Measurements from ENCODE around the gene UBE2K. TPM values are rescaled to one million over a fixed set of nuclear protein-coding genes. Genes with fewer than 3 reads are reported as not detected.
A peak's percentile ranks its signal among the peaks of the same experiment; 100 is the strongest.

The UBE2K gene
- total and polyA plus RNA-seq, 2 of the 13 experiments (the other 11 are each of a cell fraction or from before 2014, with no cell fraction given), result 36.2 to 81.0 TPM

DNA sequence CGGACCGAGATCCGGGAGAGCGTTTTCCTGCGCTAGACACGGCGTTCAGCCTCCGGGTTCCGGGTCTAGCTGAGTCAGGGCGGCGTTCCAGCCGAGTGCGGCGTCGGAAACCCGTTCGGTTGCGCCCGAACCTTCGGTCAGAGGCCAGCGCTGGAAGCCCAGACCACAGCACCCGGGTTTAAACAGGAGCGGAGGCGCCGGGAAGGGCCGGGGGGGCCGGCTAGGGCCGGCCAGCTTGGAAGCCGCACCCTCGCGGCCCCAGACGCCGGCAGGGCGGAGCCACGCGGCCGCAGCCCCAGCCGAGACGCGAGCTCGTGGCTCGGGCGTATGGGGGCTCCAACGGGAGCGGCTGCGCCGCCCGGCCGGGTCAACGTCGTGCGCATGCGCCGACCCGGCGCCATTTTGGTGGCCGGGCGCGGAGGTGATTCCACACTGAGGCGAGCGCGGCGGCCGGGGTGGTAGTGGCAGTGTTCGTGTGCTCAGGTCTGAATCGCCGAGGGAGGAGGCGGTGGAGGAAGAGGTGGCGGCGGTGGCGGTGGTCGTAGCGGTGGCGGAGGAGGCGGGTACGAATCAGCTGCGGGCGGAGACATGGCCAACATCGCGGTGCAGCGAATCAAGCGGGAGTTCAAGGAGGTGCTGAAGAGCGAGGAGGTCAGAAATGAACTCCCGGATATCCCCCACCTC lies at the start of gene UBE2K (continued):
- TF ChIP-seq, protein P1, sequence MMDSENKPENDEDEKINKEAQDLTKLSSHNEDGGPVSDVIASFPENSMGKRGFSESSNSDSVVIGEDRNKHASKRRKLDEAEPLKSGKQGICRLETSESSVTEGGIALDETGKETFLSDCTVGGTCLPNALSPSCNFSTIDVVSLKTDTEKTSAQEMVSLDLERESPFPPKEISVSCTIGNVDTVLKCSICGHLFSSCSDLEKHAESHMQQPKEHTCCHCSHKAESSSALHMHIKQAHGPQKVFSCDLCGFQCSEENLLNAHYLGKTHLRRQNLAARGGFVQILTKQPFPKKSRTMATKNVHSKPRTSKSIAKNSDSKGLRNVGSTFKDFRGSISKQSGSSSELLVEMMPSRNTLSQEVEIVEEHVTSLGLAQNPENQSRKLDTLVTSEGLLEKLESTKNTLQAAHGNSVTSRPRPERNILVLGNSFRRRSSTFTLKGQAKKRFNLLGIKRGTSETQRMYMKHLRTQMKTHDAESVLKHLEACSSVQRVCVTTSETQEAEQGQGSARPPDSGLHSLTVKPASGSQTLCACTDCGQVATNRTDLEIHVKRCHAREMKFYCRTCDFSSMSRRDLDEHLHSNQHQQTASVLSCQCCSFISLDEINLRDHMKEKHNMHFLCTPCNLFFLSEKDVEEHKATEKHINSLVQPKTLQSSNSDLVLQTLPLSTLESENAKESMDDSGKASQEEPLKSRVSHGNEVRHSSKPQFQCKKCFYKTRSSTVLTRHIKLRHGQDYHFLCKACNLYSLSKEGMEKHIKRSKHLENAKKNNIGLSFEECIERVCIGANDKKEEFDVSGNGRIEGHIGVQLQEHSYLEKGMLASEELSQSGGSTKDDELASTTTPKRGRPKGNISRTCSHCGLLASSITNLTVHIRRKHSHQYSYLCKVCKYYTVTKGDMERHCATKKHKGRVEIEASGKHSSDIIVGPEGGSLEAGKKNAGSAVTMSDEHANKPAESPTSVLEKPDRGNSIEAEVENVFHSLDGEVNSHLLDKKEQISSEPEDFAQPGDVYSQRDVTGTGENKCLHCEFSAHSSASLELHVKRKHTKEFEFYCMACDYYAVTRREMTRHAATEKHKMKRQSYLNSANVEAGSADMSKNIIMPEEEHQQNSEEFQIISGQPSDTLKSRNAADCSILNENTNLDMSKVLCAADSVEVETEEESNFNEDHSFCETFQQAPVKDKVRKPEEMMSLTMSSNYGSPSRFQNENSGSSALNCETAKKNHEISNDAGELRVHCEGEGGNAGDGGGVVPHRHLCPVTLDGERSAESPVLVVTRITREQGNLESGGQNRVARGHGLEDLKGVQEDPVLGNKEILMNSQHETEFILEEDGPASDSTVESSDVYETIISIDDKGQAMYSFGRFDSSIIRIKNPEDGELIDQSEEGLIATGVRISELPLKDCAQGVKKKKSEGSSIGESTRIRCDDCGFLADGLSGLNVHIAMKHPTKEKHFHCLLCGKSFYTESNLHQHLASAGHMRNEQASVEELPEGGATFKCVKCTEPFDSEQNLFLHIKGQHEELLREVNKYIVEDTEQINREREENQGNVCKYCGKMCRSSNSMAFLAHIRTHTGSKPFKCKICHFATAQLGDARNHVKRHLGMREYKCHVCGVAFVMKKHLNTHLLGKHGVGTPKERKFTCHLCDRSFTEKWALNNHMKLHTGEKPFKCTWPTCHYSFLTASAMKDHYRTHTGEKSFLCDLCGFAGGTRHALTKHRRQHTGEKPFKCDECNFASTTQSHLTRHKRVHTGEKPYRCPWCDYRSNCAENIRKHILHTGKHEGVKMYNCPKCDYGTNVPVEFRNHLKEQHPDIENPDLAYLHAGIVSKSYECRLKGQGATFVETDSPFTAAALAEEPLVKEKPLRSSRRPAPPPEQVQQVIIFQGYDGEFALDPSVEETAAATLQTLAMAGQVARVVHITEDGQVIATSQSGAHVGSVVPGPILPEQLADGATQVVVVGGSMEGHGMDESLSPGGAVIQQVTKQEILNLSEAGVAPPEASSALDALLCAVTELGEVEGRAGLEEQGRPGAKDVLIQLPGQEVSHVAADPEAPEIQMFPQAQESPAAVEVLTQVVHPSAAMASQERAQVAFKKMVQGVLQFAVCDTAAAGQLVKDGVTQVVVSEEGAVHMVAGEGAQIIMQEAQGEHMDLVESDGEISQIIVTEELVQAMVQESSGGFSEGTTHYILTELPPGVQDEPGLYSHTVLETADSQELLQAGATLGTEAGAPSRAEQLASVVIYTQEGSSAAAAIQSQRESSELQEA (CRISPR knock-in tag; IDR thresholded peaks at IDR 0.05; ENCODE audit: not compliant biosample characterization), result no peak
- TF ChIP-seq ZNF558 (CRISPR knock-in tag; IDR thresholded peaks at IDR 0.05; ENCODE audit: borderline replicate concordance) (no peak), IRF2 (CRISPR knock-in tag; IDR thresholded peaks at IDR 0.05) (peak; percentile 12; the same call in 1 of the 2 replicates), ETV5 (CRISPR knock-in tag; IDR thresholded peaks at IDR 0.05; ENCODE audit: borderline replicate concordance) (0 out of 2 replicates have a peak, but pooled peaks have one; percentile 10), FOXK2 (IDR thresholded peaks at IDR 0.05) (no peak), HNRNPLL (IDR thresholded peaks at IDR 0.05; ENCODE audit: low read depth, low read length, poor library complexity, severe bottlenecking) (peak; percentile 85)
- TF ChIP-seq, protein P2, sequence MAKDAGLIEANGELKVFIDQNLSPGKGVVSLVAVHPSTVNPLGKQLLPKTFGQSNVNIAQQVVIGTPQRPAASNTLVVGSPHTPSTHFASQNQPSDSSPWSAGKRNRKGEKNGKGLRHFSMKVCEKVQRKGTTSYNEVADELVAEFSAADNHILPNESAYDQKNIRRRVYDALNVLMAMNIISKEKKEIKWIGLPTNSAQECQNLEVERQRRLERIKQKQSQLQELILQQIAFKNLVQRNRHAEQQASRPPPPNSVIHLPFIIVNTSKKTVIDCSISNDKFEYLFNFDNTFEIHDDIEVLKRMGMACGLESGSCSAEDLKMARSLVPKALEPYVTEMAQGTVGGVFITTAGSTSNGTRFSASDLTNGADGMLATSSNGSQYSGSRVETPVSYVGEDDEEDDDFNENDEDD (CRISPR knock-in tag; IDR thresholded peaks at IDR 0.05; ENCODE audit: borderline replicate concordance), result no peak
- TF ChIP-seq, protein P3, sequence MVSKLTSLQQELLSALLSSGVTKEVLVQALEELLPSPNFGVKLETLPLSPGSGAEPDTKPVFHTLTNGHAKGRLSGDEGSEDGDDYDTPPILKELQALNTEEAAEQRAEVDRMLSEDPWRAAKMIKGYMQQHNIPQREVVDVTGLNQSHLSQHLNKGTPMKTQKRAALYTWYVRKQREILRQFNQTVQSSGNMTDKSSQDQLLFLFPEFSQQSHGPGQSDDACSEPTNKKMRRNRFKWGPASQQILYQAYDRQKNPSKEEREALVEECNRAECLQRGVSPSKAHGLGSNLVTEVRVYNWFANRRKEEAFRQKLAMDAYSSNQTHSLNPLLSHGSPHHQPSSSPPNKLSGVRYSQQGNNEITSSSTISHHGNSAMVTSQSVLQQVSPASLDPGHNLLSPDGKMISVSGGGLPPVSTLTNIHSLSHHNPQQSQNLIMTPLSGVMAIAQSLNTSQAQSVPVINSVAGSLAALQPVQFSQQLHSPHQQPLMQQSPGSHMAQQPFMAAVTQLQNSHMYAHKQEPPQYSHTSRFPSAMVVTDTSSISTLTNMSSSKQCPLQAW (CRISPR knock-in tag; IDR thresholded peaks at IDR 0.05), result 0 out of 2 replicates have a peak, but pooled peaks have one; percentile 3
- TF ChIP-seq, protein P4, sequence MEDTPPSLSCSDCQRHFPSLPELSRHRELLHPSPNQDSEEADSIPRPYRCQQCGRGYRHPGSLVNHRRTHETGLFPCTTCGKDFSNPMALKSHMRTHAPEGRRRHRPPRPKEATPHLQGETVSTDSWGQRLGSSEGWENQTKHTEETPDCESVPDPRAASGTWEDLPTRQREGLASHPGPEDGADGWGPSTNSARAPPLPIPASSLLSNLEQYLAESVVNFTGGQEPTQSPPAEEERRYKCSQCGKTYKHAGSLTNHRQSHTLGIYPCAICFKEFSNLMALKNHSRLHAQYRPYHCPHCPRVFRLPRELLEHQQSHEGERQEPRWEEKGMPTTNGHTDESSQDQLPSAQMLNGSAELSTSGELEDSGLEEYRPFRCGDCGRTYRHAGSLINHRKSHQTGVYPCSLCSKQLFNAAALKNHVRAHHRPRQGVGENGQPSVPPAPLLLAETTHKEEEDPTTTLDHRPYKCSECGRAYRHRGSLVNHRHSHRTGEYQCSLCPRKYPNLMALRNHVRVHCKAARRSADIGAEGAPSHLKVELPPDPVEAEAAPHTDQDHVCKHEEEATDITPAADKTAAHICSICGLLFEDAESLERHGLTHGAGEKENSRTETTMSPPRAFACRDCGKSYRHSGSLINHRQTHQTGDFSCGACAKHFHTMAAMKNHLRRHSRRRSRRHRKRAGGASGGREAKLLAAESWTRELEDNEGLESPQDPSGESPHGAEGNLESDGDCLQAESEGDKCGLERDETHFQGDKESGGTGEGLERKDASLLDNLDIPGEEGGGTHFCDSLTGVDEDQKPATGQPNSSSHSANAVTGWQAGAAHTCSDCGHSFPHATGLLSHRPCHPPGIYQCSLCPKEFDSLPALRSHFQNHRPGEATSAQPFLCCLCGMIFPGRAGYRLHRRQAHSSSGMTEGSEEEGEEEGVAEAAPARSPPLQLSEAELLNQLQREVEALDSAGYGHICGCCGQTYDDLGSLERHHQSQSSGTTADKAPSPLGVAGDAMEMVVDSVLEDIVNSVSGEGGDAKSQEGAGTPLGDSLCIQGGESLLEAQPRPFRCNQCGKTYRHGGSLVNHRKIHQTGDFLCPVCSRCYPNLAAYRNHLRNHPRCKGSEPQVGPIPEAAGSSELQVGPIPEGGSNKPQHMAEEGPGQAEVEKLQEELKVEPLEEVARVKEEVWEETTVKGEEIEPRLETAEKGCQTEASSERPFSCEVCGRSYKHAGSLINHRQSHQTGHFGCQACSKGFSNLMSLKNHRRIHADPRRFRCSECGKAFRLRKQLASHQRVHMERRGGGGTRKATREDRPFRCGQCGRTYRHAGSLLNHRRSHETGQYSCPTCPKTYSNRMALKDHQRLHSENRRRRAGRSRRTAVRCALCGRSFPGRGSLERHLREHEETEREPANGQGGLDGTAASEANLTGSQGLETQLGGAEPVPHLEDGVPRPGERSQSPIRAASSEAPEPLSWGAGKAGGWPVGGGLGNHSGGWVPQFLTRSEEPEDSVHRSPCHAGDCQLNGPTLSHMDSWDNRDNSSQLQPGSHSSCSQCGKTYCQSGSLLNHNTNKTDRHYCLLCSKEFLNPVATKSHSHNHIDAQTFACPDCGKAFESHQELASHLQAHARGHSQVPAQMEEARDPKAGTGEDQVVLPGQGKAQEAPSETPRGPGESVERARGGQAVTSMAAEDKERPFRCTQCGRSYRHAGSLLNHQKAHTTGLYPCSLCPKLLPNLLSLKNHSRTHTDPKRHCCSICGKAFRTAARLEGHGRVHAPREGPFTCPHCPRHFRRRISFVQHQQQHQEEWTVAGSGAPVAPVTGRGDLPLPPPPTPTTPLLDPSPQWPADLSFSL (CRISPR knock-in tag; IDR thresholded peaks at IDR 0.05), result peak; percentile 60; the same call in 1 of the 2 replicates

All from HepG2 (cell line).